ENCODE measurements around the gene PNRC1.
A peak's percentile ranks its signal among the peaks of the same experiment; 100 is the strongest.
"Not testable (repeated sequence)": the region's sequence is repeated elsewhere in the genome, so short reads cannot be mapped to it uniquely, and the experiment has no call there.

PNRC1 gene

GRCh38 chr6:89116702-89117101 lies 36.2 kb downstream of the PNRC1 start:
- no peak for DNase-seq

GRCh38 chr6:89117211-89118108 lies 36.9 kb downstream of the PNRC1 start, which contains the start of gene SRSF12:
SRSF12 (minus strand) TSS chr6:89118071; CDS start chr6:89117887, 184 bp downstream.
- DNase-seq = peak; percentile 7

GRCh38 chr6:89118931-89119330 lies 38.4 kb downstream of the PNRC1 start:
- DNase-seq = no peak

DNA sequence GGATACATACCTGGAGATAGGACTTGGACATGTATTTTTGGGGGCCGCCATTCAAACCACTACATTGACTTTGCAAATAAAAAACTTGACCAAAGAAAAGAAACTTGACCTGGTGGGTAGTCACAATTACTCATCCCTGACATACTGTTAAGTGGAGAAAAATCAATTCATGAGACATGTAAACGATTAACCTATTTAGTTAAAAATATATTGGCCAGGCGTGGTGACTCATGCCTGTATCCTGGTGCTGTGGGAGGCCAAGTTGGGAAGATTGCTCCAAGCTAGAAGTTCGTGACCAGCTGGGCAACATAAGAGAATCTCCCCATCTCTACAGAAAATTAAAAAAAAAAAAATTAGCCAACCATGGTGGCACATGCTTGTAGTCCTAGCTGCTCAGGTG lies 39.8 kb downstream of the PNRC1 start:
- DNase-seq = no peak

DNA sequence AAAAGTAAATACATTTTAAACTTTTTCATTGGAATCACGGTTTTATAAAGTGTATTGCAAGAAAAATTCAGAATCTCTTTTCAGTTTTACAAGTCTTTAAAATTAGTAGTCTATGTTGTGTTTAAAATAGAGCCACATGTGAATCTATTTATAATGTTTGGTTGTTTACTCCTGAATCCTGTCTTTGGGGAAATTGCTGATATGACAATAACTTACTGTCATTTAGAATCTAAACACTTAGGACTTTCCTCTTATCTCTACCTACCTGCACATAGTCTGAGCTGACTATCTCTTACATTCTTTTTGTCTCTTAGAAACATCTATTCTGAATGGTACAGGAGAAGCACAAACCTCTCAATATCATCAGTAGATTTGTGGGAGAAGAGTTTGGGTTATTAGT lies 41.4 kb downstream of the PNRC1 start:
- DNase-seq = no peak

GRCh38 chr6:89122625-89123024 lies 42.1 kb downstream of the PNRC1 start:
- DNase-seq = no peak

- not testable (repeated sequence) for DNase-seq
Observed at GRCh38 chr6:89128256-89128671, 47.7 kb downstream of the PNRC1 start.

GRCh38 chr6:89131599-89131998 lies 51.0 kb downstream of the PNRC1 start:
- no peak for DNase-seq

DNA sequence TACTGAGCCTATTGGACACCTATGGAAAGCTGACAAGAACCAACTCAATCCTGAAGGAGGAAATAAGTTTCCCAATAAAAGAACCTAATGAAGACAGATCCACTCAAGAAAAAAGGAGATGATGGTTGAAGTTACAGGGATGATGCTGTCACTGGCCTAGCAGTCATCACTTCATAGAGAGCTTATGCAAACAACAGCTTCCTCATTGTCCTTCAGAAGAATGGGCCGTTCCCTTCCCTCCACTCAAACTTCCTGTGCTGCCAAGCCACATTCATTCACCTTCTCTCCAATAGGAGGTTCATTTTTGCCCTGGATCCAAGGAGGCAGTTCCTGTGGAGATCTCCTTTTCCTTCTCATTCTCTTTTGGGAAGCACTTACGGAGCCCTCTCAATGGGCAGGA lies 51.5 kb downstream of the PNRC1 start:
- no peak for DNase-seq

- DNase-seq = no peak
Observed at GRCh38 chr6:89133981-89134380, 53.4 kb downstream of the PNRC1 start.

DNA sequence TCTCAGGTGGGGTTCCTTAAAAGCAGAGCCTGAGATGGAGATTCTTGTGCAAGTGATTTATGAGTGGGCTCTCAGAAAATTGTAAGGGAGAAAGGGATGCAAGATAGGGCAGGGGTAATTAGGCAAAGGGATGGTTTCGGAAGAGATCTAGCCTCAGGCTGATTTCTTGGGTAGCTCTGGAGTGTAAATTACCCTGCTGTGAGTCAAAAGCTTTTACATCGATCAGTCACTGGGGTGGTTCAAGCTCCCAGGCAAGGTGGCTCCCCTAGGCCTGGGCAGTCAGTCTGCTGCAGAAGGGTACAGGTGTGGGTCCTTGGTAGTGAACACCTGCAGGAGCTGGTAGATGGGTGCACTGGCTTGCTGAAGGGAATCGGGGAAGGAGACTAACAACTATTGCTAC lies 54.2 kb downstream of the PNRC1 start:
- DNase-seq = no peak

All from stimulated activated naive CD4-positive, alpha-beta T cell treated with Interleukin-2 at 50 U/mL for 16 hours (primary cell).